Dermis blood vessel endothelial cell (primary cell): ENCODE data around the gene KLHL6. TPM values are rescaled to one million over a fixed set of nuclear protein-coding genes. Genes with fewer than 3 reads are reported as not detected.

Experiments
- DNase-seq: peaks from one replicate; pipeline ENCODE4 v3.0.0; 2010
- total RNA-seq: library from RNA; depleted of rRNA; stranded (reverse); fragments of >200 nt; gene quantifications from 2 replicates; pipeline ENCODE4 v1.2.3, GENCODE V29; 2014

The KLHL6 gene
- total RNA-seq, 1 donor from 2014 or later, result 8.2 TPM

DNA sequence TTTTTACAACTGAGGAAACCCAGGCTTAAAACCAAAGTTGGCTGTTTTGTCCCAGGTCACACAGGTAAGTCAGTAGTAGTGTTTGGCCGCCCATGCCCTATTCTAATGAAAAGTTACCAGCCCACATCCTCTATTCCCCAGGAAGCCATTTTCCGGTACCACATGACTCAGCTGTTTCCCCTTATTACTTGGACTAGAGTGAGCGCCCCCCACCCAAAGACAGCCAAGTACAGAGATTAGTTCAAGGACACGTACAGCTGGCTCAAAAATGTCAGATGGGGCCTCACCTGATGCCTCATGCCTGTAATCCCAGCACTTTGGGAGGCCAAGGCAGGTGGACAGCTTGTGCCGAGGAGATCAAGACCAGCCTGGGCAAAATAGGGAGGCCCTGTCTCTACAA is 8.5 kb upstream of the KLHL6 start:
- peak; percentile 62 for DNase-seq

GRCh38 chr3:183563536-183563874 is 8.0 kb upstream of the KLHL6 start:
- peak; percentile 87 for DNase-seq

GRCh38 chr3:183560607-183561006 is 5.1 kb upstream of the KLHL6 start:
- DNase-seq, result peak; percentile 54

GRCh38 chr3:183558495-183558894 is 3.0 kb upstream of the KLHL6 start:
- DNase-seq, result peak; percentile 82

- DNase-seq, result no peak
Measured at GRCh38 chr3:183556722-183557121, 1.2 kb upstream of the KLHL6 start.

DNA sequence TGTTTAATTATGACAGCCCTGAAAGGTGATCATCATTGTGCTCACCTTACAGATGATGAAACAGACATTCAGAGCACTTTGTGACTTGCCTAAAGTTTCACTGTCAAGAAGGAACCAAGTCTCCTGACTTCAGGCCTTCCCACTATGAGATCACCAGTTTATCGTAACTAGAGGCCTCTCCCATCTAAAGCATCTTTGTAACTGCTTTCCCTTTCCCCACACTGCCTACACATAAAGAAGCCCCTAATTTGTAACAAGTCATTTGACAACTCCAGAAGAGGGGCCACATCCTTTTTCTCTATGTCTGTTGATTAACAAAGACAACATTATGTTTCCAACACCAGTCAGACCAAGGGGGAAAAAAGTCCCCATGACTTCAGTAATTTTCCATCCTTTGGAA is 1.1 kb downstream of the KLHL6 start:
- DNase-seq, result peak; percentile 67

DNA sequence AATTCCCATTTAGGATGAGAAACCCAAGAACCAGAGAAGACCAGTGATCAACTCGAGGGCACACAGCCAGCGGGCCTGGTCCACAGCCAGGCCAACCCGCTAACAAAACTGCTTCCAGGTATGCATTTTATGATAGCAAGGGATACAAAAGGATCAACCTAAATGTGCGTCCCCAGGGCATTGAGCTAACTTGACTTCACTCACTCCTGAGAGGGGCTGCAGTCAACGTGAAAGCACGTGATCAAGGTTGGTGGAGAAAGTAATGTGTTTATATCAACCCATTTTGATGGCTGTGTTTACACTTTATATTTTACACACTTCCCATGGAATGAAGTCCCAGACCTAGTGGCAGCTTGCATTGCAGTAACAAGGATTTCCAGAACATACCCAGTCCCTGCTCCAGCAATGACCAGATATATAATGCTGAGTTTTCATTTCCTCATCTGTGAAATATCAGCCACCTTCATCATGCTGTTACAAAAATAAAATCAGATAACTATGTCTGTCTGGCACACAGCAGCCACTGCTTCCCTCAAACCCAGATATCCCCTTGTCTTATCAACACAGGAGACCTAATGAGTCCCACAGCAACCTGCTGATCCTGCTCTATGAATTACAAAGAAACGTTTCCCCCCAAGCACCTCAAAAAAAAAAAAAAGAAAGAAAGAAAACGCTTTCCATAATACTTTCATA is 2.0 kb downstream of the KLHL6 start:
- no peak for DNase-seq

DNA sequence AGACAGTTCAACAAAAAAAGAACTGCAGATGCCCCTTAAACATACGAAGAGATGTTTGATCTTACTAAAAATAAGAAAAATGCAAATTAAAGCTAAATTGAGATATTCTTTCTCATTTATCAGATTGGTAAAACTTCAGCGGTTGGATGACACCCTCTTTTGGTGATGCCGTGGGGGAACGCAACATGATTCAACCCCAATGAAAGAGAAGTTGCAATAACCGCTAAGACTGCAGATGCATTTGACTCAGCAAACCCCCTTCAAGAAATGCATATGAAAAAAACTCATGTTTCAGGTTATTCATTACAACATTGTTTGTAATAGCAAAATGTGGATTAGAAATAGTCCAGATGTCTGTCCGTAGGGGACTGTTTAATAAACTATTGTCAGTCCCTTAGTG is 3.6 kb downstream of the KLHL6 start:
- no peak for DNase-seq

DNA sequence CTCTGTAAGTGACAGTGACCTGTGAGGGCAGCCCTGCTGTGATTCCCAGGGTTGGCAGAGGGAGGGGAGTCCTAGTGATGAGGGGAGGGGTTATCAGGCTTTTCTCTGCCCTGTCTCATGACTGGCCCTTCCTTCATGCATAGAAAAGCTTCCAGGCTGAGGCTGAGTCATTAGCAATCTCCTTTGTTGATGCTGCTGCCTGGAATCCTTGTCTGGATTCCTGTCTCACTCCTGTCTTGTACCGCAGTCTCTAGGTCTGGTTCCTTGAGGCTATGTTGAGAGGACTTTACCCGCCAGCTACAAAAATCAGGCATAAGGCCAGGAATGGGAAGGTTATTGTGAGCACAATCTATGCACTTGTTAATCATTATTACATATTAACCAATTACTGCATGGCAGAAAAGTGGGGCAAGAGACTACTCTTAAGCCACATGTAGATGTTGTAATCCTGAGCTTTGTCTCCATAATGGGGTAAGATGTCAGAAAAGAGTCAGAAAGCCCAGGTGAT is 7.2 kb downstream of the KLHL6 start:
- DNase-seq, result peak; percentile 94

GRCh38 chr3:183546625-183547024 is 8.9 kb downstream of the KLHL6 start:
- DNase-seq, result no peak

GRCh38 chr3:183545708-183546107 is 9.8 kb downstream of the KLHL6 start:
- no peak for DNase-seq

DNA sequence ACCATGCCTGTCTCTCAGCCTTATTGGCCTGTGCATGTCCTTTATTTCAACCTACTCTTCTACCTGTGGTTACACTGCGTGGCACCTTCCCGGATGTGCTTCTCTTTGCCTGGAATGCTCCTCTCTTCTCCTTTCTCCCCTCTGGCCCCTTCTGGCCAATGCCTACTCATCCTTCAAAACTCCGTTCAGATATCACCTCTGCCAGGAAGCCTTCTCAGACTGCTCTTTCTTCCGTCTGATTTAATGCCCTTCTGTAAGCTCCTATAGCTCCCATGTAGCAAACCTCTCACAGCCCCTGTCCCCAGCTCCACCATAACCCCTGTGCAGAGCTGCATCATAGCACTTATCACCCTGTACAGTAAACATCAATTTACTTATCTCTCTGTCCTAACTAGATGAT is 13.2 kb downstream of the KLHL6 start:
- no peak for DNase-seq

DNA sequence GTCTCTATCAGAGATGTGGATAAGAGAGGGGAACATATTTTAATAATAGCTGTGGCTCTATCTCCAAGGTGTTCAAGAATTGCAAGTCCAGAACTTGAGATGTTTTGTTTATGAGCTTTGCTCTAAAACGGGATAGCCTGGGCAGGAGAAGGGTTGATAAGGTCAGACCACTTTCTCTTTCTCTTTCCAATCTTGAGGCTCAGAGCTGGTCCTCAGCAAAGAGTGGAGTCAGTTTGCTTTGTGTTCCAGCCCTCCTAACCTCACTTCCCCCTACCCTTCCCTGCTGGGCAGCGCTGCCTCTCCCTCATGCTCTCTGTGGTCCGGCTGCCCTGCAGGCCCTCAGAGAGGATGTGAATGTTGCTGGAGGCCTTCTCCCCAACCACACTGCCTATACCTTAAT is 13.8 kb downstream of the KLHL6 start:
- DNase-seq, result no peak

DNA sequence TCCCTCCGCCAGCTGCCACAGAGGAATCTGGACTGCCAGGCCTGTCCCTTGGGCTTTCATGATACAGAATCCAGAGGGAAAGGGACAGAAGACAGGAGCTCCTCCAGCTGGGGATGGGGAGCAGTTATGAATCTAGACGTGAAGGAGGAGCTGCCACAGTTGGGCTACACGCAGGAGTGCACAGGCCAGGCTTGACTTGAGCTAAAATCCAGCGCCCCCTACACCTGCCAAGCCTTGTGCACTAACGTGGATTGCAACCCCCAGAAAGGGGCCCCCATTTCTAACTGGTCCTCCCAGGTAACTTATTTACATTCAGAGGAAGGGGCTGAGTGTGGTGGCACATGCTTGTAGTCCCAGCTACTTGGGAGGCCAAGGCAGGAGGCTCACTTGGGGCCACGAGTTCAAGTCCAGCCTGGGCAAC is 14.3 kb downstream of the KLHL6 start:
- no peak for DNase-seq

DNA sequence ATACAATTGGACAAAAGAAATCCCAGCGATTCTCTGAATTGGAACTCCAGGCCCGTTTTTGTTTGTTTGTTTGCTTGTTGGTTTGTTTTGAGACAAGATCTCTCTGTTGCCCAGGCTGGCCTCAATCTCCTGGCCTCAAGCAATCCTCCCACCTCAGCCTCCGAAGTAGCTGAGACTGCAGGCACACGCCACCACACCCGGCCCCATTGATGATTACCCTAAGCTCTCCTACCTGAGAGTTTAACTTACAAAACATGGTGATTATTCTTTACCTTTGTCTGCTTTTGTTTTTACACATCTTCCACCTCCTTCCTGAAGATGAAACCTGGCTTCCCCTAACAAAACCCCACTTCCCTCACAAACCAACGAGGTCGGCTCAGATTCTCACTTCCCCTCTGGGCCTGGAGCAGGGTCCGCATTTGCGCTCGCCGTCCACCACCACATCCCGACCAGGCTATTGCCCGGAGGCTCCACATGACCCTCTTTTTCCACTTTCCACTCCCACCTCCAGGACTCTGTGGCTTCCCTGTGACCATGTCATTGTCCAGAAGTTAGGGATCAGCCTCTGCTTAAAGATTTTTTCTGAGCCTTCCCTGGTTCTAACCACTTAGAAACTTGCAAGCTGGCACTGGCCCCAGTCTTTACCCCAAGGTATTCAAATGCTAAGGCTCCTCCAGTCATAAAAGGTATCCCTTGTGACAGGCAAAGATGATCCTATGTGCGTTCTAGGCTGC is 14.8 kb downstream of the KLHL6 start:
- no peak for DNase-seq

- DNase-seq, result no peak
Measured at GRCh38 chr3:183539811-183540210, 15.7 kb downstream of the KLHL6 start.

GRCh38 chr3:183538486-183538885 is 17.0 kb downstream of the KLHL6 start:
- no peak for DNase-seq

GRCh38 chr3:183537295-183537730 is 18.2 kb downstream of the KLHL6 start:
- no peak for DNase-seq

DNA sequence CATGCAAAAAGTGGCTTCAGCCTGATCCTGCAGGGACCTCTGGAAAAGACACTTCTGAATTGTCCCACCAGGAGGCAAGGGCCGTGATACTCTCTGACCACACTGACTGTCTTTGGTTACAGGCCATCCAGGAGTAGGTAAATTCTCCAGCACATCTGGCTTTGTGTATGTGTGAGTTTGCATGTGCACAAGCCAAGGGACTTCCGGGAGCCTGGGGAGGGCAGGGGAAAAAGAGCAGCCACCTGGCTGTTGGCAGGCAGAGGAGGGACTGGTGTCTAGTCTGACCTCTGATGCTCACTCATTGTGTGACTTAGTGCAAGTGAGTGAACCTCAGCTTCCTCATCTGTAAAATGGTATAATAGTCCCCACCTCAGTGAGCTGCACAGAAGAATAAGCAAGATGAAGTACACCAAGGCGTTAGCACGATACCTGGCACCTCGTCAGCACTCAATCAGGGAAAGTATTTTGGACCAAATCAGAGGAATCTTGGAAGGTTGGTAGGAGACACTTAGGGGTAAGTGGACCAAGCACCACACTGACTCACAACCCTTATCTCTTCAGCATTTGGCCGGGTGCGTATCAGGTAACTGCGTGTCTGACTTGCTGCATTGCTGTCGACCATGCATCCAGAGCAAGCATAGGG is 19.1 kb downstream of the KLHL6 start:
- DNase-seq, result no peak

DNA sequence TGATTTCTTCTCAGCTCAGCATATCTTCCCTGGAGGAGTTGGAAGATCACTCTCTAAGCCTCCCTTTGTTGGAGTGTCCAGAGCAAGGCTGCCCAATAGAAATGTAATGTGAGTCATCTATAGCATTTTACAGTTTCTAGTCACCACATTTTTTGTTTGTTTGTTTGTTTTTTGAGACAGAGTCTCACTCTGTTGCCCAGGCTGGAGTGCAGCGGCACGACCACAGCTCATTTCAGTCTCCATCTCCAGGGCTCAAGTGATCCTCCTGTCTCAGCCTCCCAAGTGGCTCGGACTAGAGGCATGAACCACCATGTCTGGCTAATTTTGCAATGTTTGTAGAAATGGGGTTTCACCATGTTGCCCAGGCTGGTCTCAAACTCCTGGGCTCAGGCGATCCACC is 21.3 kb downstream of the KLHL6 start:
- no peak for DNase-seq

- no peak for DNase-seq
Measured at GRCh38 chr3:183533412-183534132, 21.9 kb downstream of the KLHL6 start.

DNA sequence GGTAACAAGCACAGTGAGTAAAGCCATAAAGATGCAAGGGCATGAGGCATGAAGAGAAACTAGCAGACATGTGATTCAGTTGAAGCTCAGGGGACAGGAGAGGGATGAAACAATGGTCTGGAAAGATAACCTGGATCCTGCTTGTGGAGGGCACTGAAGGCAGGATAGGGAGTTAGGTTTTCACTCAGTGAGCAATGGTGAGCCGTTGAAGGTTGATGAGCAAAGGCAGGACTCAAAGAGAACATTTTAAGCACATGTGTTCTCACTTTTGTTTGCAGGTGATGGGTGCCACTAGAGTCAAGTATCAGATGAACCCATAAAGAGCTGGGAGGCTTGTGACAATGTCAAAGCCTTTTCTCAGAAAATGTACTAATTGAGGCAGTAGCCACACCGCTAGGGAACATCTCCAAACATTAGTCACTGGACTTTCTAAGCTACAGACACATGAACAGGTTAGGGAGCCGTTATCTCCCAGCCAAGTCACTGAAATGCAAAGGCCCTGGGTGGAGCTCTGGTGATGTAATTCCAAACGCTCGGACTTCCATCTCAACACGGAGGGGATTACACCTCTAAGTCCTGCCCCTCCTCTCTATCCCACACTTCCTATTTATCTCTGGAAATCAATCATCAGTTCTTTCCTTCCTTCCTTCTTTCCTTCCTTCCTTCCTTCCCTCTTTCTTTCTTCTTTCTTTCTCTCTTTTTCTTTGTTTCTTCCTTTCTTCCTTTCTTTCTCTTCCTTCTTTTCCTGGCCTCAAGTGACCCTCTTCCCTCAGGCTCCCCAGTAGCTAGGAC is 22.7 kb downstream of the KLHL6 start:
- DNase-seq, result no peak
